Activated naive CD4-positive, alpha-beta T cell treated with anti-CD3 and anti-CD28 coated beads, Interleukin-2, amount 50 U/mL, for 24 hours (primary cell): ENCODE measurements around the gene C1QL2.

Experiments
- H3K27ac Mint-ChIP-seq: one replicate; pipeline ENCODE4 v1.8.0; 2021; ENCODE audit warnings: mild to moderate bottlenecking, mixed read lengths
- H3K27me3 Mint-ChIP-seq: one replicate; pipeline ENCODE4 v1.8.0; 2021; ENCODE audit warnings: mixed read lengths
- H3K36me3 Mint-ChIP-seq: one replicate; pipeline ENCODE4 v1.8.0; 2021; ENCODE audit warnings: mixed read lengths
- H3K4me1 Mint-ChIP-seq: one replicate; pipeline ENCODE4 v1.8.0; 2021; ENCODE audit warnings: mixed read lengths
- H3K4me3 Mint-ChIP-seq: one replicate; pipeline ENCODE4 v1.8.0; 2021; ENCODE audit warnings: mild to moderate bottlenecking, mixed read lengths
- H3K9me3 Mint-ChIP-seq: one replicate; pipeline ENCODE4 v1.8.0; 2021; ENCODE audit warnings: mixed read lengths

Gene C1QL2

DNA sequence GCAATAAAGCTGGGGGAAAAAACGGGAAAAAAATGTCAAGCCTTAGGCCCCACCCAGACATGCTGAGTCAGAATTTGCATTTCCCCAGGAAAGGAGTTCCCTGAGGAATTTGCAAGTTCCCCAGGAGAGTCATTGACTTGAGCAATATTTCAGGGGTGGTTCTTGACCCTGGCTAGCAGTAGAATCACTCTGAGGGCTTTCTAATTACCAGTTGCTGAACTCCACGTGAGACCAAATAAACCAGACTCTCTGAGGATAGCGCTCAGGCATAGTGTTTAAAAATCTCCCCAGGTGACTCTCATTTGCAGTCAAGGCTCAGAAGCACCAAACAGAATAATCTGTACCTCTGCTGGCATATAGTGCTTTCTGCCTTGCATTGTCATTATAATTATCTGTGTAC is 48.7 kb downstream of the C1QL2 start:
- no peaks in the 10 kb centered on the region for H3K36me3 Mint-ChIP-seq
- no peak overlapping the region for H3K4me3 Mint-ChIP-seq
- H3K9me3 Mint-ChIP-seq, result peaks cover 18% of the 10 kb centered on the region
- no peaks in the 10 kb centered on the region for H3K4me1 Mint-ChIP-seq
- no peak overlapping the region for H3K27ac Mint-ChIP-seq
- H3K27me3 Mint-ChIP-seq, result peaks cover 4% of the 10 kb centered on the region

- Mint-ChIP-seq H3K27me3 (peaks cover 1% of the 10 kb centered on the region), H3K36me3 (peaks cover 3% of the 10 kb centered on the region), H3K27ac (no peak overlapping the region), H3K4me1 (no peaks in the 10 kb centered on the region), H3K4me3 (no peak overlapping the region), H3K9me3 (peaks cover 24% of the 10 kb centered on the region)
Measured at GRCh38 chr2:119108186-119108585, 50.4 kb downstream of the C1QL2 start.

DNA sequence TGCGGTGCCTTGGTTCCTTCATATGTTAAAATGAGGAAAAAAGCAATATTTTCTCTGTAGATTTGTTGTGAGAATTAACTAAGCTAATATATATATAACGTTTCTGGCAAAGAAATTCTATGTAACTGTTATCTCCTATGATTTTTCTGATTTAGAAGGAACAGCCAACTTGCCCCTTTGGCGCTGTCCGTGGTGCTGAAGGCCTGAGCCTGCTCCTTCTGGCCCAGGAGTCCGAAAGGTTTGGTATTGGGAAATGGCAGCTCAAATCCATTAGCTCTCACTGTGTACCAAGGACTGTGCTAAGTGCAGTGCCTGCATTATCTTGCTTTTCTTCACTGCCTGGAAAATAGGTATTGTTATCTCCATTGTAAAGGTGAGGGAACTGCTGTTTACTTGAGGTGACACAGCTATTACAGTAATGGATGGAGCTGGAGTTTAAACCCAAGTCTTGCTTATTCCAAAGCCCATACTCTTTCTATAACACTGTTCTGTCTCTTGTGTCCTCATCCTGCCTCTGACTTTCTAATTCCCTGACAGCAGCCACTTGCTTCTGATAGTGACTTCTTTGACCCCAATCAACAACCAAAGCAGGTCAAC is 52.2 kb downstream of the C1QL2 start:
- H3K9me3 Mint-ChIP-seq, result peaks cover 31% of the 10 kb centered on the region
- no peaks in the 10 kb centered on the region for H3K4me1 Mint-ChIP-seq
- no peak overlapping the region for H3K27ac Mint-ChIP-seq
- peaks cover 3% of the 10 kb centered on the region for H3K36me3 Mint-ChIP-seq
- H3K4me3 Mint-ChIP-seq, result no peak overlapping the region
- H3K27me3 Mint-ChIP-seq, result peaks cover 1% of the 10 kb centered on the region
